GM19239 (cell line): ENCODE measurements around the gene ZP1.
A peak's percentile ranks its signal among the peaks of the same experiment; 100 is the strongest.

Source experiments
- DNase-seq: peaks from one replicate; pipeline ENCODE4 v3.0.0; 2011; ENCODE audit warnings: low spot score; ENCODE audit not compliant: insufficient read length
- FAIRE-seq: peaks from 2 replicates; lab custom pipeline; 2011; peaks lifted over from hg19 to GRCh38; lab: Jason Lieb, UNC

Gene ZP1

GRCh38 chr11:60919320-60919719 lies 52.0 kb downstream of the ZP1 start:
- DNase-seq (no peak), FAIRE-seq (no peak)

- FAIRE-seq (no peak), DNase-seq (no peak)
Measured at GRCh38 chr11:60919956-60920355, 52.6 kb downstream of the ZP1 start.

- FAIRE-seq (no peak), DNase-seq (no peak)
Measured at GRCh38 chr11:60921259-60921658, 53.9 kb downstream of the ZP1 start.

- DNase-seq (no peak), FAIRE-seq (no peak)
Measured at GRCh38 chr11:60921777-60922335, 54.5 kb downstream of the ZP1 start.

- FAIRE-seq (no peak), DNase-seq (no peak)
Measured at GRCh38 chr11:60922906-60923305, 55.6 kb downstream of the ZP1 start.

GRCh38 chr11:60923326-60923725 lies 56.0 kb downstream of the ZP1 start:
- FAIRE-seq: no peak
- DNase-seq: no peak

GRCh38 chr11:60923800-60924109 lies 56.4 kb downstream of the ZP1 start:
- DNase-seq (no peak), FAIRE-seq (no peak)

- no peak for DNase-seq
- FAIRE-seq: peak; percentile 59
Measured at GRCh38 chr11:60924110-60924905, 57.0 kb downstream of the ZP1 start, which contains the start of gene TMEM132A. Gene TMEM132A (plus strand): TSS chr11:60924460. CDS start chr11:60924634, 174 bp downstream.
